Thymus (tissue), 11 donors: ENCODE data around the gene RTN4IP1. TPM values are rescaled to one million over a fixed set of nuclear protein-coding genes. Genes with fewer than 3 reads are reported as not detected.
"Not testable (repeated sequence)": the region's sequence is repeated elsewhere in the genome, so short reads cannot be mapped to it uniquely, and the experiment has no call there.

ENCODE experiments used
- DNase-seq, 9 donors: peaks; one replicate each; pipeline ENCODE4 v3.0.0-alpha.2; 2013; ENCODE audit warnings: low spot score in 9 of 9, low read depth in 6 of 9, missing footprints in 1 of 9
- H3K27ac ChIP-seq, 2 donors: one replicate each; pipeline ENCODE4 v1.5.1; 2013; ENCODE audit warnings: control low read depth in 1 of 2, low read depth in 1 of 2, low read length in 1 of 2, mild to moderate bottlenecking in 1 of 2, moderate library complexity in 1 of 2
- H3K27me3 ChIP-seq, 2 donors: one replicate each; pipeline ENCODE4 v1.5.1; 2013; ENCODE audit warnings: low read length in 1 of 2; ENCODE audit not compliant: control insufficient read depth in 2 of 2, insufficient read depth in 1 of 2
- H3K36me3 ChIP-seq, 2 donors: one replicate each; pipeline ENCODE4 v1.5.1; 2013; ENCODE audit warnings: low read length in 1 of 2, mild to moderate bottlenecking in 1 of 2, moderate library complexity in 1 of 2; ENCODE audit not compliant: control insufficient read depth in 2 of 2, insufficient read depth in 2 of 2
- H3K4me1 ChIP-seq, 2 donors: one replicate each; pipeline ENCODE4 v1.5.1; 2013; ENCODE audit warnings: low read length in 2 of 2; ENCODE audit not compliant: control insufficient read depth in 2 of 2, insufficient read depth in 2 of 2
- H3K4me3 ChIP-seq, 2 donors: one replicate each; pipeline ENCODE4 v1.5.1; 2013; ENCODE audit warnings: low read length in 2 of 2, control low read depth in 1 of 2, mild to moderate bottlenecking in 1 of 2
- H3K9me3 ChIP-seq, 2 donors: one replicate each; pipeline ENCODE4 v1.5.1; 2013; ENCODE audit warnings: low read length in 1 of 2, mild to moderate bottlenecking in 1 of 2; ENCODE audit not compliant: control insufficient read depth in 2 of 2, insufficient read depth in 1 of 2
- WGBS: extraction: QIAGEN DNeasy Blood & Tissue Kit; methylation state at CpG from one replicate; pipeline ENCODE4 v1.1.7; 2013; 5-methylcytosine and 5-hydroxymethylcytosine counted together
- polyA plus RNA-seq: library from polyadenylated mRNA; stranded (reverse); fragments of 200-250 nt; gene quantifications from one replicate; pipeline ENCODE4 v1.2.3, GENCODE V29; 2013
- total RNA-seq: library from RNA; stranded (reverse); fragments of 120-200 nt; gene quantifications from one replicate; pipeline ENCODE4 v1.2.4, GENCODE V29; 2013
- donor health status: healthy.

The RTN4IP1 gene
- total and polyA plus RNA-seq, 2 donors = 5.4 to 6.4 TPM

- Histone ChIP-seq H3K4me1 (no peaks in the 10 kb centered on the region), H3K27me3 (no peaks in the 10 kb centered on the region), H3K9me3 (no peaks in the 10 kb centered on the region), H3K4me3 (no peak overlapping the region), H3K27ac (no peak overlapping the region), H3K36me3 (peaks cover 20 to 21% of the 10 kb centered on the region in 2 donors)
- 91% methylated on average over 7 of the region's 7 CpGs for WGBS
- no peak for DNase-seq
Observed at GRCh38 chr6:106560996-106561685, 68.2 kb downstream of the RTN4IP1 start.

DNA sequence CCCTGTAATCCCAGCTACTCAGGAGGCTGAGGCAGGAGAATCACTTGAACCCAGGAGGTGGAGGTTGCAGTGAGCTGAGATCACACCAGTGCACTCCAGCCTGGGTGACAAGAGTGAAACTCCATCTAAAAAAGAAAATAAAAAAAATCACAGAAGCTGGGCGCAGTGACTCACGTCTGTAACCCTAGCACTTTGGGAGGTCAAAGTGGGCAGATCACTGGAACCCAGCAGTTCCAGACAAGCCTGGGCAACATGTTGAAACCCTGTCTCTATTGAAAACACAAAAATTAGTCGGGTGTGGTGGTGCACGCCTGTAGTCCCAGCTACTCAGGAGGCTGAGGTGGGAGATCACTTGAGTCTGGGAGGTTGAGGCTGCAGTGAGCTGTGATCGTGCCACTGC, 69.6 kb downstream of the RTN4IP1 start:
- H3K9me3 ChIP-seq, H3K4me1 ChIP-seq, H3K4me3 ChIP-seq, H3K27ac ChIP-seq, DNase-seq, H3K27me3 ChIP-seq: not testable (repeated sequence)
- WGBS = 96% methylated on average over 5 of the region's 5 CpGs
- peaks cover 18 to 20% of the 10 kb centered on the region in 2 donors for H3K36me3 ChIP-seq

GRCh38 chr6:106558364-106558763, 70.9 kb downstream of the RTN4IP1 start:
- DNase-seq = no peak
- Histone ChIP-seq H3K27me3 (no peaks in the 10 kb centered on the region), H3K27ac (no peak overlapping the region), H3K36me3 (peaks cover 22 to 29% of the 10 kb centered on the region in 2 donors), H3K4me3 (no peak overlapping the region), H3K9me3 (no peaks in the 10 kb centered on the region), H3K4me1 (no peaks in the 10 kb centered on the region)
- 97% methylated on average over 4 of the region's 4 CpGs for WGBS

- H3K27ac ChIP-seq = no peak overlapping the region
- no peak for DNase-seq
- no peaks in the 10 kb centered on the region for H3K9me3 ChIP-seq
- peaks cover 22 to 29% of the 10 kb centered on the region in 2 donors for H3K36me3 ChIP-seq
- no peaks in the 10 kb centered on the region for H3K4me1 ChIP-seq
- H3K4me3 ChIP-seq = no peak overlapping the region
- 96% methylated on average over 2 of the region's 2 CpGs for WGBS
- H3K27me3 ChIP-seq = no peaks in the 10 kb centered on the region
Observed at GRCh38 chr6:106557837-106558236, 71.5 kb downstream of the RTN4IP1 start.

DNA sequence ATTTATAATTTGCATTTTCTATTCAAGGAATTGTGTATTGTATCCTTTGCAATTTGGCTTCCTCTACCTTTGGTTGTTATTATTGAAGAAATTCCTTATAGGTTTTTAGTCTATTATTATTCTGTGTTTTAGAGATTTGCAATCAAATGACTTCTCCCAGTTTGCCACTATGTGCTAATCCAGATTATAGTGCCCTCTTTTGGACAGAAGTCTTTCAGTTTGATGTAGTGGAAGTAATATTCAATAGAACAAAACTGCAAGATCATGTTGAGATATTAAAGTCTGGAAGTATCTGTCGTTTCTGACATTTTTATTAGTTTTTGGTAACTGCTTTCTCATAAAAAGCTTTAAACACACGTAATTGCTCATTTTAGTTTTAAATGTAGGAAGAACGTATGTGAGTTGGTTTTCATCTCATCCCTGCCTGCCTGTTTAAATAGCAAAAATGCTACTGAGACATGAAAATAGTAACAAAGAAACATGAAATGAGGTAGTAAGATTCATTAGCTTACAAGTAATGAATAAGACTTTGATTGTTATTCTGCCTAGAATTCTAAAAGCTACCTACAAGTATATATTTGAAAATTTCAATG, 72.8 kb downstream of the RTN4IP1 start:
- Histone ChIP-seq H3K4me1 (no peaks in the 10 kb centered on the region), H3K27me3 (no peaks in the 10 kb centered on the region), H3K27ac (no peak overlapping the region), H3K9me3 (no peaks in the 10 kb centered on the region), H3K36me3 (peaks cover 22 to 29% of the 10 kb centered on the region in 2 donors), H3K4me3 (no peak overlapping the region)
- peak in 4 of 9 donors; percentile 4 to 65 (median 25) for DNase-seq
- 51% methylated on average over 3 of the region's 3 CpGs for WGBS

DNA sequence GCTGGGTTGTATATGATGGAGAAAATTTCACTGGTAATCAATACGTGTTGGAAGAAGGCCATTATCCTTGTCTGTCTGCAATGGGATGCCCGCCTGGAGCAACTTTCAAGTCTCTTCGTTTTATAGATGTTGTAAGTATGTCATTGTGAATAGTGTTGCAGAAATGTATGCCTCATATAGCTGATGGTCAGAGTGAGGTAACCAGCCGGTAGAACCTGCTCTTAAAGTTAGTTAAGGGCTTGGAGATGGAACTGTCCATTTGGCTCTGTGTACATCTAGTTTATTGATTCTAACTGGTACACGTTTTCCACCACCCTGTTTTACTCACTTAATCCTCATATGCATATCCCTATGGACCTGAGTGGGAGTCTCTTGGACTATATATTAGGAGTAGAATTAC, 73.5 kb downstream of the RTN4IP1 start:
- Histone ChIP-seq H3K27me3 (no peaks in the 10 kb centered on the region), H3K4me3 (no peak overlapping the region), H3K4me1 (no peaks in the 10 kb centered on the region), H3K36me3 (peaks cover 16 to 26% of the 10 kb centered on the region in 2 donors), H3K9me3 (no peaks in the 10 kb centered on the region), H3K27ac (no peak overlapping the region)
- no peak for DNase-seq
- WGBS = 93% methylated on average over 5 of the region's 5 CpGs

GRCh38 chr6:106553440-106553839, 75.9 kb downstream of the RTN4IP1 start:
- Histone ChIP-seq H3K27ac (no peak overlapping the region), H3K4me1 (no peaks in the 10 kb centered on the region), H3K27me3 (no peaks in the 10 kb centered on the region), H3K4me3 (no peak overlapping the region), H3K36me3 (peaks cover 11 to 17% of the 10 kb centered on the region in 2 donors), H3K9me3 (peaks cover 0 to 3% of the 10 kb centered on the region in 2 donors)
- no peak for DNase-seq
- 98% methylated on average over 5 of the region's 5 CpGs for WGBS

DNA sequence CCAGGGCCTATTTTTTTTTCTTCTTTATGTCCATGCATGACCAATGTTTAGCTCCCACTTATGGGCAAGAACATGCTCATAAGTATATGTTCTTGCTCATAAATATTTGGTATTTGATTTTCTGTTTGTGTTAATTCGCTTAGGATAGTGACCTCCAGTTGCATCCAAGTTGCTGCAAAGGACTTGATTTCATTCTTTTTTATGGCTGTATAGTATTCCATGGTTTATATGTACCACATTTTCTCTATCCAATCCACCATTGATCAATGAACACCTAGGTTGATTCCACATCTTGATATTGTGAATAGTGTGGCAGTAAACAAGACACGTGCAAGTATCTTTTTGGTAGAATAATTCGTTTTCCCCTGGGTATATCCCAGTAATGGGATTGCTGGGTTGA, 78.1 kb downstream of the RTN4IP1 start:
- peaks cover 0 to 10% of the 10 kb centered on the region in 2 donors for H3K4me1 ChIP-seq
- 89% methylated on average over 3 of the region's 3 CpGs for WGBS
- peaks cover 0 to 3% of the 10 kb centered on the region in 2 donors for H3K9me3 ChIP-seq
- no peaks in the 10 kb centered on the region for H3K27me3 ChIP-seq
- no peak overlapping the region for H3K27ac ChIP-seq
- H3K4me3 ChIP-seq = no peak overlapping the region
- peaks cover 11 to 14% of the 10 kb centered on the region in 2 donors for H3K36me3 ChIP-seq
- DNase-seq = no peak

DNA sequence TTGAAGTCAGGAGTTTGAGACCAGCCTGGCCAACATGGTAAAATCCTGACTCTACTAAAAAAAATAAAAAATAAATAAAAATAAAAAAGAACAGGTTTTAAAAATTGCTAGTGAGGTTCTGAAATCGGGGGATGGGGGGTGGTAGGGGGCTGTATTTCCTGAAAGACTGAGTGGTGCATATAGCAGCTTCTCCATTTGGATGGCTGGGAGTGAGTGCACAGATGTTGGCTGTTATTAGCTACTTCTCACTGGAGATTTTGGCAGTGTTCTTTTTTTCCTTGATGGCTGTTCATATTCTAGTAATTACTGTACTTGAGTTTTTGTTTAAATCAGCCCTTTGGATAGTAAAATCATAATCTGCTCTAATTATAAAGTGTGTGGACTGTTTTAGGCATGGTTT, 79.8 kb downstream of the RTN4IP1 start:
- no peak for DNase-seq
- Histone ChIP-seq H3K27ac (no peak overlapping the region), H3K27me3 (no peaks in the 10 kb centered on the region), H3K4me1 (peaks cover 0 to 10% of the 10 kb centered on the region in 2 donors), H3K4me3 (no peak overlapping the region), H3K36me3 (peaks cover 11 to 20% of the 10 kb centered on the region in 2 donors), H3K9me3 (peaks cover 0 to 3% of the 10 kb centered on the region in 2 donors)
- WGBS = 88% methylated on average over 1 of the region's 1 CpG
